GM12878 (cell line): ENCODE data around the gene PPP2R3B. TPM values are rescaled to one million over a fixed set of nuclear protein-coding genes. Genes with fewer than 3 reads are reported as not detected.

Experiments
- KAT2A ChIP-seq: conservative IDR thresholded peaks from 2 replicates; pipeline ENCODE4 v1.6.1; 2011; ENCODE audit warnings: low read depth, low read length; ENCODE audit not compliant: control insufficient read depth
- MTA2 ChIP-seq: fragments of 450-650 bp; IDR thresholded peaks from 2 replicates; pipeline ENCODE4 v1.6.1; 2016; ENCODE audit warnings: low read depth, mild to moderate bottlenecking, moderate library complexity
- NFYA ChIP-seq: IDR thresholded peaks from 2 replicates; pipeline ENCODE4 v1.6.1; 2011; ENCODE audit warnings: low read depth, mild to moderate bottlenecking, low read length, improper control_type of control experiment, borderline replicate concordance
- POLR2AphosphoS2 ChIP-seq: IDR thresholded peaks from 2 replicates; pipeline ENCODE4 v1.6.1; 2011; ENCODE audit warnings: low read depth, mild to moderate bottlenecking, low read length, improper control_type of control experiment, moderate library complexity
- RELA ChIP-seq: fragments of 450-650 bp; IDR thresholded peaks from 2 replicates; pipeline ENCODE4 v1.8.0; 2014; ENCODE audit warnings: borderline replicate concordance; ENCODE audit not compliant: partially characterized antibody
- STAT3 ChIP-seq: IDR thresholded peaks from 2 replicates; pipeline ENCODE4 v1.6.1; 2011; ENCODE audit warnings: low read depth, low read length, improper control_type of control experiment
- TCF7 ChIP-seq: IDR thresholded peaks from 2 replicates; pipeline ENCODE4 v1.6.1; 2014; ENCODE audit warnings: antibody characterized with exemption, borderline replicate concordance
- polyA plus RNA-seq, 11 experiments: library from polyadenylated mRNA; depleted of rRNA in 4 of 11; unstranded in 6 of 11; stranded (reverse) in 5 of 11; fragments of >200 nt; fragmentation: Nextera tagmentation in 4 of 11; fragmentation: Illumina TruSeq in 1 of 11; extraction: Ambion mirVana in 4 of 11; extraction: Trizol in 1 of 11; gene quantifications; 1 replicate in 1 of 11; 2 replicates in 10 of 11; pipeline versions ENCODE4 v1.2.1 to v1.2.3, GENCODE V29; 2011 to 2016; ENCODE audit warnings: inconsistent platforms in 2 of 11, missing spikeins in 2 of 11, low read depth in 1 of 11
- total RNA-seq, 4 experiments: library from RNA; depleted of rRNA in 3 of 4; stranded (reverse); fragments of >200 nt in 3 of 4; fragmentation: Illumina TruSeq in 1 of 4; extraction: Trizol in 1 of 4; gene quantifications; 2 replicates each; pipeline versions ENCODE4 v1.2.1 to v1.2.3, GENCODE V29; 2013 to 2021
- TF ChIP-seq, protein P1 (sequence below): fragments of 450-650 bp; IDR thresholded peaks from 2 replicates; pipeline ENCODE4 v1.6.1; 2016; ENCODE audit warnings: mild to moderate bottlenecking
- TF ChIP-seq, protein P2 (sequence below): fragments of 450-650 bp; IDR thresholded peaks from 2 replicates; pipeline ENCODE4 v1.6.1; 2018; ENCODE audit warnings: borderline replicate concordance, mild to moderate bottlenecking; ENCODE audit not compliant: partially characterized antibody
- TF ChIP-seq, protein P3 (sequence below): fragments of 450-650 bp; IDR thresholded peaks from 2 replicates; pipeline ENCODE4 v1.6.1; 2017; ENCODE audit warnings: mild to moderate bottlenecking, moderate library complexity

The PPP2R3B gene
- total and polyA plus RNA-seq, 10 of the 15 experiments (the other 5 are each of a cell fraction or from before 2014, with no cell fraction given) = 0.11 to 34.3 (median 9.7) TPM; not detected in 1

DNA sequence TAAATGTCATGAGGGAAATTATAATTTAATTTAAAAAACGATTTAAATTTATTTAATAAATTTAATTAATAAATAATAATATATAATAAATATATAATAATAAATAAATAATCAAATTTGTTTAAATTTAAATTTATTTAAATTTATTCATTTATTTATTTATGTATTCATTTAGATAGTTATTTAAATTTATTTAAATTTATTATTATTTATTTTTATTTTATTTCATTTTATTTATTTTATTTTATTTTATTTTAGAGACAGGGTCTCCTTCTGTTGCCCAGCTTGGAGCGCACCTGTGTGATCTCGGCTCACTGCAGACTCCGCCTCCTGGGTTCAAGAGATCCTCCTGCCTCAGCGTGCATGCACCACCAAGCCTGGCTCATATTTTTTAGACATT is 18.4 kb upstream of the PPP2R3B start (continued):
- TF ChIP-seq STAT3 (no peak), TCF7 (no peak), RELA (no peak), KAT2A (no peak), POLR2AphosphoS2 (no peak), MTA2 (no peak), NFYA (no peak)
- TF ChIP-seq, protein P1, sequence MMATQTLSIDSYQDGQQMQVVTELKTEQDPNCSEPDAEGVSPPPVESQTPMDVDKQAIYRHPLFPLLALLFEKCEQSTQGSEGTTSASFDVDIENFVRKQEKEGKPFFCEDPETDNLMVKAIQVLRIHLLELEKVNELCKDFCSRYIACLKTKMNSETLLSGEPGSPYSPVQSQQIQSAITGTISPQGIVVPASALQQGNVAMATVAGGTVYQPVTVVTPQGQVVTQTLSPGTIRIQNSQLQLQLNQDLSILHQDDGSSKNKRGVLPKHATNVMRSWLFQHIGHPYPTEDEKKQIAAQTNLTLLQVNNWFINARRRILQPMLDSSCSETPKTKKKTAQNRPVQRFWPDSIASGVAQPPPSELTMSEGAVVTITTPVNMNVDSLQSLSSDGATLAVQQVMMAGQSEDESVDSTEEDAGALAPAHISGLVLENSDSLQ = no peak
- TF ChIP-seq, protein P2, sequence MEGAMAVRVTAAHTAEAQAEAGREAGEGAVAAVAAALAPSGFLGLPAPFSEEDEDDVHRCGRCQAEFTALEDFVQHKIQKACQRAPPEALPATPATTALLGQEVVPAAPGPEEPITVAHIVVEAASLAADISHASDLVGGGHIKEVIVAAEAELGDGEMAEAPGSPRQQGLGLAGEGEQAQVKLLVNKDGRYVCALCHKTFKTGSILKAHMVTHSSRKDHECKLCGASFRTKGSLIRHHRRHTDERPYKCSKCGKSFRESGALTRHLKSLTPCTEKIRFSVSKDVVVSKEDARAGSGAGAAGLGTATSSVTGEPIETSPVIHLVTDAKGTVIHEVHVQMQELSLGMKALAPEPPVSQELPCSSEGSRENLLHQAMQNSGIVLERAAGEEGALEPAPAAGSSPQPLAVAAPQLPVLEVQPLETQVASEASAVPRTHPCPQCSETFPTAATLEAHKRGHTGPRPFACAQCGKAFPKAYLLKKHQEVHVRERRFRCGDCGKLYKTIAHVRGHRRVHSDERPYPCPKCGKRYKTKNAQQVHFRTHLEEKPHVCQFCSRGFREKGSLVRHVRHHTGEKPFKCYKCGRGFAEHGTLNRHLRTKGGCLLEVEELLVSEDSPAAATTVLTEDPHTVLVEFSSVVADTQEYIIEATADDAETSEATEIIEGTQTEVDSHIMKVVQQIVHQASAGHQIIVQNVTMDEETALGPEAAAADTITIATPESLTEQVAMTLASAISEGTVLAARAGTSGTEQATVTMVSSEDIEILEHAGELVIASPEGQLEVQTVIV = no peak
- TF ChIP-seq, protein P3, sequence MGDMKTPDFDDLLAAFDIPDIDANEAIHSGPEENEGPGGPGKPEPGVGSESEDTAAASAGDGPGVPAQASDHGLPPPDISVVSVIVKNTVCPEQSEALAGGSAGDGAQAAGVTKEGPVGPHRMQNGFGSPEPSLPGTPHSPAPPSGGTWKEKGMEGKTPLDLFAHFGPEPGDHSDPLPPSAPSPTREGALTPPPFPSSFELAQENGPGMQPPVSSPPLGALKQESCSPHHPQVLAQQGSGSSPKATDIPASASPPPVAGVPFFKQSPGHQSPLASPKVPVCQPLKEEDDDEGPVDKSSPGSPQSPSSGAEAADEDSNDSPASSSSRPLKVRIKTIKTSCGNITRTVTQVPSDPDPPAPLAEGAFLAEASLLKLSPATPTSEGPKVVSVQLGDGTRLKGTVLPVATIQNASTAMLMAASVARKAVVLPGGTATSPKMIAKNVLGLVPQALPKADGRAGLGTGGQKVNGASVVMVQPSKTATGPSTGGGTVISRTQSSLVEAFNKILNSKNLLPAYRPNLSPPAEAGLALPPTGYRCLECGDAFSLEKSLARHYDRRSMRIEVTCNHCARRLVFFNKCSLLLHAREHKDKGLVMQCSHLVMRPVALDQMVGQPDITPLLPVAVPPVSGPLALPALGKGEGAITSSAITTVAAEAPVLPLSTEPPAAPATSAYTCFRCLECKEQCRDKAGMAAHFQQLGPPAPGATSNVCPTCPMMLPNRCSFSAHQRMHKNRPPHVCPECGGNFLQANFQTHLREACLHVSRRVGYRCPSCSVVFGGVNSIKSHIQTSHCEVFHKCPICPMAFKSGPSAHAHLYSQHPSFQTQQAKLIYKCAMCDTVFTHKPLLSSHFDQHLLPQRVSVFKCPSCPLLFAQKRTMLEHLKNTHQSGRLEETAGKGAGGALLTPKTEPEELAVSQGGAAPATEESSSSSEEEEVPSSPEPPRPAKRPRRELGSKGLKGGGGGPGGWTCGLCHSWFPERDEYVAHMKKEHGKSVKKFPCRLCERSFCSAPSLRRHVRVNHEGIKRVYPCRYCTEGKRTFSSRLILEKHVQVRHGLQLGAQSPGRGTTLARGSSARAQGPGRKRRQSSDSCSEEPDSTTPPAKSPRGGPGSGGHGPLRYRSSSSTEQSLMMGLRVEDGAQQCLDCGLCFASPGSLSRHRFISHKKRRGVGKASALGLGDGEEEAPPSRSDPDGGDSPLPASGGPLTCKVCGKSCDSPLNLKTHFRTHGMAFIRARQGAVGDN = no peak
